Esophagus squamous epithelium (tissue), 4 donors: Measurements from ENCODE around the gene GPC6.

ENCODE experiments used
- CTCF ChIP-seq, 6 experiments: fragments of 450-650 bp in 4 of 6; fragments of 200-600 bp in 2 of 6; sonication (generic) in 2 of 6; IDR thresholded peaks; one replicate each; pipeline ENCODE4 v1.5.1; 2016 to 2019; ENCODE audit warnings: antibody characterized with exemption in 6 of 6, mild to moderate bottlenecking in 4 of 6, moderate library complexity in 4 of 6
- POLR2A ChIP-seq, 4 donors: fragments of 450-650 bp; IDR thresholded peaks; one replicate each; pipeline ENCODE4 v1.6.1; 2017; ENCODE audit warnings: antibody characterized with exemption in 4 of 4, mild to moderate bottlenecking in 4 of 4, moderate library complexity in 3 of 4

DNA sequence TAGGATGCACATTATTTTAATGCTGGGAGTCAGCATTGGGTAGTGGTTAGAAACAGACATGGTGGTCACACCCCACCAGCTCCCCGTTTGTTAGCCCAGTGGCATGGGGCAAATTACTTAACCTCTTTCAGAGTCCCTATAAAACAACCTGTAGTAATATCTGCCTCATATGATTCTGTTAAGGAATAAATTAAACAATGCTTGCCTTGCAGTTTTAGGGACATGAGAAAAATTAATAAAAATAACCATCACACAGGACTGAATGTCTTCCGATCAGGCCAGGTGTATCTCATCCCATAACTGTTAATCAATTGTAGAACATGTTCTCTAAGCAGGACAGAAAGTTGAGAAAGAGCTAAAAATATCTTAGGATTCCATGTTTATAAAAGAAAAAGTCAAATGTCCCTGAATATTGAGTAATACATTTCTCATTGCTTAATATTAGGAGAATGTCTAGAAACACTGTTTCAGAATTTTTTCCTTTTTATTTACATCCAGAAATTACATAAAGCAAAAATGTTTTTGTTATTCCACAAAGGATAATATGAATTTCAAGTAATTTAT lies 196.5 kb downstream of the GPC6 start:
- TF ChIP-seq CTCF (IDR thresholded peaks at IDR 0.05) (no peak), POLR2A (IDR thresholded peaks at IDR 0.05) (no peak)
